ENCODE data around the gene INF2.

INF2 gene

DNA sequence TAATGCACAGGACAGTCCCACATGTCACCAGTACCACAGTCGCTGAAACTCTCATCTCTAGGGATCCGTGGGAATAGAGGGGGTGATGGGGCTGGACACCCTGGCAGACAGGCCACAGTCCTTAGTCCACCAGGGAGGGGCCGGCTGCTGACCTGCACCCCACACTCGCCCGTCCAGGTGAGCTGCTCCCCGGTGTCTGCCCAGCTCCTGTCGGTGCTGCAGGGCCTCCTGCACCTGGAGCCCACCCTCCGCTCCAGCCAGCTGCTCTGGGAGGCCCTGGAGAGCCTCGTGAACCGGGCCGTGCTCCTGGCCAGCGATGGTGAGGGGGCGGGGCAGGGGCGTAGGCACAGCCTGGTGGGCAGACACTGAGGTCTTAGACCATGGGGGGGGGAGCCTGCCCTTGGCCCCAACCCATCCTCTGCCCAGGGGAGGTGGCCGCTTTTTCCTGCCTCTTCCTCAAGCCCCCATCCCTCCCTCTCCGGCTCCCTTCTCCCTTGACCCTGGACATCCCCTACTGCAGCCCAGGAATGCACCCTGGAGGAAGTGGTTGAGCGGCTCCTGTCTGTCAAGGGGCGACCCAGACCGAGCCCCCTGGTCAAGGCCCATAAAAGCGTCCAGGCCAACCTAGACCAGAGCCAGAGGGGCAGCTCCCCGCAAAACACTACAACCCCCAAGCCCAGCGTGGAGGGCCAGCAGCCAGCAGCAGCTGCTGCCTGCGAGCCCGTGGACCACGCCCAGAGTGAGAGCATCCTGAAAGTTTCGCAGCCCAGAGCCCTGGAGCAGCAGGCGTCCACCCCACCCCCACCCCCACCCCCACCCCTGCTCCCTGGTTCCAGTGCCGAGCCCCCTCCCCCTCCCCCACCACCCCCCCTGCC lies 17.6 kb downstream of the INF2 start:
- DNase-seq, result no peak

DNA sequence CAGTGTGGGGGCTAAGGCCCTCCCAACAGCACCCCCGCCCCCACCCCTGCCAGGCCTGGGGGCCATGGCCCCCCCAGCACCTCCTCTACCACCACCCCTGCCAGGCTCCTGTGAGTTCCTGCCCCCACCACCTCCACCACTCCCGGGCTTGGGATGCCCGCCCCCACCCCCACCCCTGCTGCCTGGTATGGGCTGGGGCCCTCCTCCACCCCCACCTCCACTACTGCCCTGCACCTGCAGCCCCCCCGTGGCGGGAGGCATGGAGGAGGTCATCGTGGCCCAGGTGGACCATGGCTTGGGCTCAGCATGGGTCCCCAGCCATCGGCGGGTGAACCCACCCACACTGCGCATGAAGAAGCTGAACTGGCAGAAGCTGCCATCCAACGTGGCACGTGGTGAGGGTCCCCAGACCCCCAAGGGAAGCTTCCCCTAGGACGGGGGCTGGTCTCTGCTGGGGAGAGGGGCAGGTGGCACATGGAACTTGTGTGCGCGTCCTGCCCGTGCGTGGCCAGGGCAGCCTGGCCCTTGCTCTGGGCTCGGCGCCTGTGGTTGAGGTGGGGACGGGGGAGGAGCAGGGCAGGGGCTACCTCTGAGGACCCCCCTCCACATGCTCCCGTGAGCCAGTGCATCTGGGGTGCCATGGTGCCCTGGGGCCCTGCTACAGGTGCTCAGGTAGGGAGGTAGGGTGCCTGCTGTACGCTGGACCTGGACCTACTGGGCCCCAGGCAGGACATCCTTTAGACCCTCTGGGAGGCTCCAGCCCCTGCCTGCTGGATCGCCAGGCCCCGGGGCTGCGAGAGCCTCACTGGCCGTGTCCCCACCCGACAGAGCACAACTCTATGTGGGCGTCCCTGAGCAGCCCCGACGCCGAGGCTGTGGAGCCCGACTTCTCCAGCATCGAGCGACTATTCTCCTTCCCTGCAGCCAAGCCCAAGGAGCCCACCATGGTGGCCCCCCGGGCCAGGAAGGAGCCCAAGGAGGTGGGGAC lies 18.5 kb downstream of the INF2 start:
- no peak for DNase-seq

- DNase-seq, result peak; percentile 76
Observed at GRCh38 chr14:104708606-104709268, 19.3 kb downstream of the INF2 start.

GRCh38 chr14:104709387-104710039 lies 20.1 kb downstream of the INF2 start:
- DNase-seq, result no peak

- DNase-seq, result no peak
Observed at GRCh38 chr14:104710071-104710735, 20.8 kb downstream of the INF2 start.

DNA sequence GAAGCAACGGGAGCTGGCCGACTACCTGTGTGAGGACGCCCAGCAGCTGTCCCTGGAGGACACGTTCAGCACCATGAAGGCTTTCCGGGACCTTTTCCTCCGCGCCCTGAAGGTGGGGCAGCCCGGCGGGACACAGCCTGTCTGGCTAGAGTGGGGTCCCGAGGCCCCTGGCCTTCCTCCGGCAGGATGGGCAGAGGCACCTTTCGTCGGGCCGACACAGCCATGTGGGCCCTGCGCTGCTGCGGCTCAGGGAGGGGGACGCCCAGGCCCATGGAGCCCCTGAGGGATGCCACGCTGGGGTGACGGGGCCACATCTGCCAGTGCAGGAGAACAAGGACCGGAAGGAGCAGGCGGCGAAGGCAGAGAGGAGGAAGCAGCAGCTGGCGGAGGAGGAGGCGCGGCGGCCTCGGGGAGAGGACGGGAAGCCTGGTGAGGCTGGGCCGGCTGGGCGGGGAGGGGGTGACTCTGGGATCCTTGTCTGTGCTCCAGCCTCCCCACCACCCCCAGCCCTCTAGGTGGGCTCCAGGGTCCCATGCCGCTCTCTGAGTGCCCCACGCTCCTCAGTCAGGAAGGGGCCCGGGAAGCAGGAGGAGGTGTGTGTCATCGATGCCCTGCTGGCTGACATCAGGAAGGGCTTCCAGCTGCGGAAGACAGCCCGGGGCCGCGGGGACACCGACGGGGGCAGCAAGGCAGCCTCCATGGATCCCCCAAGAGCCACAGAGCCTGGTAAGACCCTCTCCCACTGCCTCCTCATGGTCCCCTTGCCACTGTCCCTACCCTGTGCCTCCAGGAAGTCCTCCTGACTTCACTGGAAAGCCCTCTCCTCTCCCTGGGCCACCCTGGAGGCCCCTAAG lies 23.7 kb downstream of the INF2 start:
- no peak for DNase-seq

GRCh38 chr14:104714066-104714465 lies 24.6 kb downstream of the INF2 start:
- no peak for DNase-seq

GRCh38 chr14:104714681-104715080 lies 25.3 kb downstream of the INF2 start:
- DNase-seq, result no peak

GRCh38 chr14:104715416-104715815 lies 26.0 kb downstream of the INF2 start:
- DNase-seq, result no peak

DNA sequence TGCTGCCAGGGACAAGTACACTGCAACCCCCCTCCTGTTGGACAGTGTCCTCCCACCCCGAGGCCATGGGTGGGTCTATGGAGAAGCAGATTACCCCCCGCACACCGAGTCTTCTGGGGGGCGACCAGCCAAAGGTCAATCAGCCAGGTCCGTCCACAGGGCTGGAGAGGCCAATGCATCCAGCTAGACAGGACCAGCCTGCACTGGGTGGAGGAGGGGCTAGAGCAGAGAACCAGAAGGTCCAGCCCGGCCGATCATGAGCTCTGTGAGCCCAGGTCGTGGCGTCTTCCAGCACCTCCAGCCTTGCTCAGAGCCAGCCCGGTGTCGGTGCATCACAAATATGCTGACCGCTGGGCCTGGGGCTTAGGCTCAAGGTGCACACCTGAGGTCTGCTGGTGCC lies 26.5 kb downstream of the INF2 start:
- no peak for DNase-seq

- no peak for DNase-seq
Observed at GRCh38 chr14:104717137-104717536, 27.7 kb downstream of the INF2 start.

DNA sequence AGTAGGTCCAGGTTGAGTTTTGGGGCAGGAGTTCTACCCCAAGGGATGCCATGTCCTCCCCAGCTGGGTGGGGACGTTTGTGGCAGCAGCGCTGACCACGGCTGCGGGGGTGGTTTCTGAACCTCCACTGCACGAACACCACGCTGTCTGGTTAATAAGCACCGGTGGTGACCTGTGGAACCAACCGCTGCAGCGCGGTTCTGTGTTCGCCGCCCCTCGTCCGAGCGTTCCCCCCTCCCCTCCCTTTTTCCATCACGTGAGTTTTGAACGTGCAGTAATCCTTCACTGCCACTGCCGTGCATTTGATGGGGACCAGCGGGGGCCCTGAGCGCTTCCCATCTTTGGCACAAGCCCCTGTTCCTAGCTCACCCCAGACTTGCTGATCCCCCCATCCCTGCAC lies 28.2 kb downstream of the INF2 start:
- no peak for DNase-seq

- DNase-seq, result no peak
Observed at GRCh38 chr14:104718147-104718546, 28.7 kb downstream of the INF2 start.

DNA sequence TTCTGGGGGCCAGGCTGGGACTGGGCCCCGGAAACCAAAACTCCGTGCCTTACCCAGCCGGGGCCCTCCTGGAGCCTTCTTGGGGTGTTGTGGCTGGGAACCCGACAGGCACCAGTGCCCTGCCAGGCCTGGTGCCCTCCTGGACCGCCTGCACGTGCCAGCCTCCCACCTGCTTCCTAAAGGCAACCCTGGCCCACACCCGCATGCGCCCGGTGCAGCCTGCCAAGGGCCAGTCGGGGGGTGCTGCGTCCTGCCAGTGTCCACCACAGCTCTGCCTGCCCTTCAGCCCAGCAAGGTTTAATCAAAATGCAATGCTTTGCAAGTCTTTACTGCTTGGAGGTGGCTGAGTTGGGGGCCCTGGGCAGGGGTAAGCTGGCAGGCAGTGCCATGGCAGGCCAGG lies 29.5 kb downstream of the INF2 start:
- DNase-seq, result no peak

- DNase-seq, result no peak
Observed at GRCh38 chr14:104719343-104719742, 29.9 kb downstream of the INF2 start.

DNA sequence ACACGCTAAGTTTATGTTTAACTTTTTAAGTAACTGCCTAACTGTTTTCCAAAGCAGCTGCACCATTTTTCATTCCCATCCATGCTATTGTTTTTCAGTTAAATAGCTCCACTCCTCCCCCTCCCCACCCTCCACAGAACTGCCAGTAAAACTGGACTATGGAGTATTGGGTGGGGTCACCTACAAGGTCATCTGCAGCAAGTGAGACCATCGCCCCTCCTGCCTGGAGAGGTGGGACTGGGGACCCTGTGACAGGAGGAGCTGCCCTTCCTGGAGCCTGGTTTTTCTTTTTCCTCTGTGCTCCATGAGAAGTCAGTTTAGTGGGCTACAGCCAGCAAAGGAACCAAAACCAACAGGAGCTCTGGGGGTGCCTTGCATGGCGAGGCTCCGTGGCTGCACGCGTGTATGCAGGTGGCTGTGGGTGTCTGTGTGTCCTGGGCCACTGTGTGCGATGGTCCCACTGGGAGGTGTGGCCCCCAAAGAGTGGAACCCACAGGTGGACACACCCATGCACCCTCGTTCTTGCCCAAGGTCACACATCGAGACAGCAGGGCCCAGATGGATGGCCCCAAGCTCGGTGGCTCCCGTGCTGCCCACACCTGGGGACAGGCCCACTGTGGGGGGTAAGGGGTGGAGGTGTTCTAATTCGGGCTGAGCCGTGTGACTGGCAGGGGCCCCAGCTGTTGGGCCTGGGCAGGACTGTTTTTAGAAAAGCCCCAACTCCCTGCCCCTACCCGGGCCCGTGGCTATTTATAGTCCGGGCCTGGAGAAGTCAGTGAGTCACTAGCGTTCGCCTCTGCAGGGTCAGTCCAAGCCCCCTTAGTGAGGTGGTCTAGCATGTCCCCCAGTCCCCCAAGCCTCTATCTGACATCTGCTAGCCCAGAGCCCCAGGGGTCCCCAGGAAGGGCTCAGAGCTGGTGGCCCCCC lies 32.4 kb downstream of the INF2 start:
- DNase-seq, result no peak

DNA sequence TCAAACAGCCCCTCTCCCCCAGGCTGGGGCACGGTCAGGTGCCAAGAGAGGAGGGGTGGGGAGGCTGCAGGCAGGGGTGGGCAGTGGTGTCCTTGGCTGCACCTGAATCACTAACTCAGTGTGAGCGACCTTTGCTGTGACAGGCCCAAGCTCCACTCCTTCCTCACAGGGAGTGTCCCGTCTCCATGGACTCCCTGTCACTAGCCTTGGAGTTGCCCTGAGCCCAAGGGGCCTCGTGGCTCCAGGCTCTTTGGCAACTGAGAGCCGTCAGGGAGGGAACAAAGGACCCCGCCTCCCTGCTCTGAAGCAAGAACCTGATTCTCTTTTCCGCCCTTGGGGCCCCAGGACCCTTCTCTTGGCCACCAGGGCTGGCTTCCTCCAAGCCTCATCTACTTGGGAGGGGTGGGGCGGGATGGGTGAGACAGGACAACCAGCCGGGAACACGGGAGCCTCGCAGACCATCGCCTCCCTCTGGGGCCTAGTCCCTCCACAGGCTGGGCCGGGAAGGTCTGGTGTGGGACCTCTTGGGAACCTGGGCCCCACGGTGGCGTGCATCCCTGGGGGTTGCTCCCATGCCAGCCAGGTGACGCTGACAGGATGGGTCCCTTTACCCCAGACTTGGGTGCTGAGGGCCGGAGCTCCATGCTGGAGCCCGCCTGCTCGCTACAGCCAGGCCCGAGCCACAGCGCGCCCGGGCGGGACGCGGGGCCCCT lies 33.7 kb downstream of the INF2 start:
- no peak for DNase-seq

DNA sequence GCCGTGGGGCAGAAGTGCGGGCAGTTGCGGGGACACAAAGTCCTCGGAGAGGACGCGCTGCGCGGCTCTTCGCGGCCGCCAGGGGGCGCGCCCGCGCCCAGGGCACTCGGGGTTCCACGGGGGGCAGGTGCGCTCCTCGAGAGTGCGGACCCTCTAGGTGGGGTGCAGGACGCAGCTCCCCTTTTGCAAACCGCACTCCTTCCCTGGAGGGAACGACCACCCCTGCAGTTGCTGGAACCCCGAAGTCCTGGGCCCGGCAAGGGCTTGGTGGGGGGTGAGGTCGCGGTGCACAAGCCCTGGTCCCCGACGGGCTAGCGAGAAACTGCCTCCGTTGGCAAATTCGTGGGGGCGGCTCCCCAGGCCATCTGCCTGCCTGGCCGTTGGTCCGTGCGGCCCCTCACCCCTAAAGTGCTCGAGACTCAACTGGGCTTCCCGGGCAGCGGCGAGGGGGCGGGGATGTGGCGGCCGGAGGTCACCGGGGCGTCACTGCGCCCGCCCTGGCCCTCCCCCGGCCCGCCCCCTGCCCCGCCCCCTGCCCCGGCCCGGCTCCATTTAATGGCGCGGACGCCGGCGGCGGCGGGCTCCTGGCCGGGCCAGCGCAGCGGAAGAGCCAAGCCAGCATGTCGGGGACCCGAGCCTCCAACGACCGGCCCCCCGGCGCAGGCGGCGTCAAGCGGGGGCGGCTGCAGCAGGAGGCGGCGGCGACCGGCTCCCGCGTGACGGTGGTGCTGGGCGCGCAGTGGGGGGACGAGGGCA lies 34.4 kb downstream of the INF2 start, which contains the start of gene ADSS1:
TSS of gene ADSS1 (plus strand) at position 579 of the 756 bp plus-strand sequence. CDS start at position 621, 42 bp downstream.
- peak; percentile 61 for DNase-seq
